ENCODE results near the gene MCTP1. TPM values are rescaled to one million over a fixed set of nuclear protein-coding genes. Genes with fewer than 3 reads are reported as not detected.
A peak's percentile ranks its signal among the peaks of the same experiment; 100 is the strongest.

MCTP1 gene
- total and polyA plus RNA-seq, 10 of the 15 experiments (the other 5 are each of a cell fraction or from before 2014, with no cell fraction given), result 12.6 to 45.9 (median 18.8) TPM

- TF ChIP-seq TAF1 (IDR thresholded peaks at IDR 0.05; ENCODE audit: borderline replicate concordance, low read depth, low read length) (no peak), ZBTB11 (CRISPR knock-in tag; IDR thresholded peaks at IDR 0.05) (no peak), JUND (IDR thresholded peaks at IDR 0.05; ENCODE audit: low read depth, low read length) (peak; percentile 92), HSF1 (IDR thresholded peaks at IDR 0.05; ENCODE audit: low read depth, low read length) (no peak), FOS (IDR thresholded peaks at IDR 0.05; ENCODE audit: borderline replicate concordance, extremely low read depth, insufficient read length) (no peak), SMAD5 (IDR thresholded peaks at IDR 0.05; ENCODE audit: low read depth) (no peak), ATF2 (IDR thresholded peaks at IDR 0.05; ENCODE audit: low read length) (peak; percentile 99), SMC3 (IDR thresholded peaks at IDR 0.05; ENCODE audit: borderline replicate concordance, low read length) (no peak), RUNX3 (IDR thresholded peaks at IDR 0.05; ENCODE audit: low read length) (peak; percentile 89), CHD1 (IDR thresholded peaks at IDR 0.05; ENCODE audit: low read depth, low read length) (no peak), HDAC2 (IDR thresholded peaks at IDR 0.05) (no peak), CUX1 (IDR thresholded peaks at IDR 0.05; ENCODE audit: insufficient replicate concordance, low read depth, low read length) (no peak), BCL11A (IDR thresholded peaks at IDR 0.05; ENCODE audit: low read depth, low read length) (peak; percentile 99)
These were observed 538.8 kb downstream of the MCTP1 start (continued) for GRCh38 chr5:94745786-94746730.

All from GM12878 (cell line).